ENCODE measurements around the gene CEPT1. TPM values are rescaled to one million over a fixed set of nuclear protein-coding genes. Genes with fewer than 3 reads are reported as not detected.

Gene CEPT1
- total and polyA plus RNA-seq, 9 of the 15 experiments (the other 6 are each of a cell fraction or from before 2014, with no cell fraction given) = 24.4 to 72.6 (median 42.4) TPM

GRCh38 chr1:111172463-111172862 lies 32.4 kb downstream of the CEPT1 start (continued):
- TF ChIP-seq BRF2 (IDR thresholded peaks at IDR 0.05; ENCODE audit: borderline replicate concordance, insufficient read depth, insufficient read length) (no peak), ZC3H4 (CRISPR knock-in tag; IDR thresholded peaks at IDR 0.05; ENCODE audit: borderline replicate concordance) (no peak), ZNF764 (CRISPR knock-in tag; IDR thresholded peaks at IDR 0.05; ENCODE audit: low read depth) (no peak), ZNF655 (CRISPR knock-in tag; IDR thresholded peaks at IDR 0.05) (no peak), NR2C2 (CRISPR knock-in tag; IDR thresholded peaks at IDR 0.05) (no peak), NR2C2 (tag; IDR thresholded peaks at IDR 0.05) (no peak), BCL6 (CRISPR knock-in tag; IDR thresholded peaks at IDR 0.05) (no peak), THRA (IDR thresholded peaks at IDR 0.05) (no peak), CBFA2T2 (conservative IDR thresholded peaks at IDR 0.05) (peak; percentile 64), ZFP30 (CRISPR knock-in tag; IDR thresholded peaks at IDR 0.05; ENCODE audit: borderline replicate concordance) (no peak), DACH1 (IDR thresholded peaks at IDR 0.05; ENCODE audit: partially characterized antibody) (no peak), E2F8 (IDR thresholded peaks at IDR 0.05; ENCODE audit: low read depth, partially characterized antibody) (no peak), FOXO4 (CRISPR knock-in tag; IDR thresholded peaks at IDR 0.05) (no peak), ZNF586 (CRISPR knock-in tag; conservative IDR thresholded peaks at IDR 0.05) (no peak), RBM34 (IDR thresholded peaks at IDR 0.05; ENCODE audit: borderline replicate concordance, insufficient read depth, low read length) (no peak), MEIS2 (IDR thresholded peaks at IDR 0.05; ENCODE audit: partially characterized antibody) (peak; percentile 69), ETV5 (CRISPR knock-in tag; IDR thresholded peaks at IDR 0.05; ENCODE audit: low read depth) (no peak), HMBOX1 (IDR thresholded peaks at IDR 0.05) (peak; percentile 42; the same call in 1 of the 2 replicates), HMG20A (CRISPR knock-in tag; conservative IDR thresholded peaks at IDR 0.05) (no peak), ZNF695 (CRISPR knock-in tag; IDR thresholded peaks at IDR 0.05) (no peak), RAD51 (IDR thresholded peaks at IDR 0.05; ENCODE audit: borderline replicate concordance, low read depth) (no peak)

All from K562 (cell line).